RWPE2 (cell line): ENCODE results near the gene SLC30A7.
A peak's percentile ranks its signal among the peaks of the same experiment; 100 is the strongest.

Experiments
- ATAC-seq: fragments of 200-7000 bp; cut with Tn5 transposase; 3 replicates; pipeline ENCODE4 v1.9.1; 2021; ENCODE audit warnings: low read depth
- DNase-seq: peaks from one replicate; pipeline ENCODE4 v3.0.0-alpha.2; 2020; ENCODE audit warnings: low spot score
- H3K27ac ChIP-seq: fragments of 450-650 bp; 2 replicates; pipeline ENCODE4 v1.5.1; 2017; ENCODE audit warnings: mild to moderate bottlenecking; ENCODE audit not compliant: poor library complexity, severe bottlenecking
- H3K27me3 ChIP-seq: fragments of 250-450 bp; sonication (Bioruptor Pico); 2 replicates; pipeline ENCODE4 v1.5.1; 2021; ENCODE audit warnings: mild to moderate bottlenecking, moderate library complexity; ENCODE audit not compliant: insufficient read depth, poor library complexity, severe bottlenecking
- H3K36me3 ChIP-seq: fragments of 250-450 bp; sonication (Bioruptor Pico); 2 replicates; pipeline ENCODE4 v1.5.1; 2020; ENCODE audit warnings: low read depth, mild to moderate bottlenecking, moderate library complexity
- H3K4me1 ChIP-seq: fragments of 250-450 bp; sonication (Bioruptor Pico); 2 replicates; pipeline ENCODE4 v1.5.1; 2021; ENCODE audit warnings: mild to moderate bottlenecking, moderate library complexity; ENCODE audit not compliant: insufficient read depth, poor library complexity, severe bottlenecking
- H3K4me3 ChIP-seq: fragments of 250-450 bp; sonication (Bioruptor Pico); 2 replicates; pipeline ENCODE4 v1.5.1; 2021; ENCODE audit warnings: mild to moderate bottlenecking, moderate library complexity; ENCODE audit not compliant: severe bottlenecking
- H3K9me3 ChIP-seq: fragments of 250-450 bp; sonication (Bioruptor Pico); 2 replicates; pipeline ENCODE4 v1.5.1; 2021; ENCODE audit warnings: mild to moderate bottlenecking, moderate library complexity; ENCODE audit not compliant: severe bottlenecking
- CTCF ChIP-seq: fragments of 450-650 bp; IDR thresholded peaks from one replicate; pipeline ENCODE4 v1.5.1; 2017; ENCODE audit warnings: mild to moderate bottlenecking, moderate library complexity; ENCODE audit not compliant: poor library complexity, severe bottlenecking

The SLC30A7 gene

GRCh38 chr1:101000131-101000873 is 104.4 kb downstream of the SLC30A7 start:
- no peak for ATAC-seq
- Histone ChIP-seq H3K4me1 (peaks cover 28% of the 10 kb centered on the region), H3K27ac (no peak overlapping the region), H3K36me3 (peaks cover 51% of the 10 kb centered on the region), H3K9me3 (no peaks in the 10 kb centered on the region), H3K4me3 (no peak overlapping the region), H3K27me3 (no peaks in the 10 kb centered on the region)
- DNase-seq, result no peak
- no peak for TF ChIP-seq CTCF

GRCh38 chr1:101002551-101002950 is 106.7 kb downstream of the SLC30A7 start:
- H3K36me3 ChIP-seq, result peaks cover 35% of the 10 kb centered on the region
- no peaks in the 10 kb centered on the region for H3K27me3 ChIP-seq
- TF ChIP-seq CTCF, result no peak
- H3K4me3 ChIP-seq, result no peak overlapping the region
- peak overlapping the region; percentile 48 for H3K27ac ChIP-seq
- no peaks in the 10 kb centered on the region for H3K9me3 ChIP-seq
- H3K4me1 ChIP-seq, result peaks cover 30% of the 10 kb centered on the region
- ATAC-seq, result peak; percentile 82
- no peak for DNase-seq

- TF ChIP-seq CTCF, result no peak
- Histone ChIP-seq H3K27me3 (no peaks in the 10 kb centered on the region), H3K36me3 (peaks cover 30% of the 10 kb centered on the region), H3K4me3 (no peak overlapping the region), H3K27ac (peak overlapping the region; percentile 48), H3K9me3 (no peaks in the 10 kb centered on the region), H3K4me1 (peaks cover 30% of the 10 kb centered on the region)
- ATAC-seq, result no peak
- DNase-seq, result no peak
These were observed 107.2 kb downstream of the SLC30A7 start for GRCh38 chr1:101003012-101003650.

- Histone ChIP-seq H3K36me3 (peaks cover 22% of the 10 kb centered on the region), H3K9me3 (no peaks in the 10 kb centered on the region), H3K4me3 (no peak overlapping the region), H3K27ac (peak overlapping the region; percentile 48), H3K4me1 (peaks cover 30% of the 10 kb centered on the region), H3K27me3 (no peaks in the 10 kb centered on the region)
- no peak for TF ChIP-seq CTCF
- DNase-seq (no peak), ATAC-seq (peak; percentile 88)
These were observed 108.2 kb downstream of the SLC30A7 start for GRCh38 chr1:101004061-101004460.

- TF ChIP-seq CTCF, result no peak
- ATAC-seq (no peak; the same call in 2 of the 3 replicates), DNase-seq (no peak)
- Histone ChIP-seq H3K27me3 (no peaks in the 10 kb centered on the region), H3K4me1 (peaks cover 30% of the 10 kb centered on the region), H3K4me3 (no peak overlapping the region), H3K27ac (peak overlapping the region; percentile 48), H3K9me3 (no peaks in the 10 kb centered on the region), H3K36me3 (peaks cover 19% of the 10 kb centered on the region)
These were observed 108.8 kb downstream of the SLC30A7 start for GRCh38 chr1:101004670-101005069.
